Sigmoid colon (tissue), 7 donors: Measurements from ENCODE around the gene CD83. TPM values are rescaled to one million over a fixed set of nuclear protein-coding genes. Genes with fewer than 3 reads are reported as not detected.

Experiments used
- DNase-seq: peaks from one replicate; pipeline ENCODE4 v3.0.0-alpha.2; 2019
- H3K27ac ChIP-seq, 4 donors: fragments of 200-600 bp; sonication (generic); one replicate each; pipeline ENCODE4 v1.5.1; 2016 to 2019; ENCODE audit warnings: mild to moderate bottlenecking in 1 of 4
- H3K27me3 ChIP-seq, 3 donors: fragments of 200-600 bp; sonication (generic); one replicate each; pipeline ENCODE4 v1.5.1; 2019; ENCODE audit warnings: mild to moderate bottlenecking in 1 of 3
- H3K36me3 ChIP-seq, 4 donors: fragments of 200-600 bp; sonication (generic); one replicate each; pipeline ENCODE4 v1.5.1; 2016 to 2019
- H3K4me1 ChIP-seq, 4 donors: fragments of 200-600 bp; sonication (generic); one replicate each; pipeline ENCODE4 v1.5.1; 2017 to 2019
- H3K4me3 ChIP-seq, 4 donors: fragments of 200-600 bp; sonication (generic); one replicate each; pipeline ENCODE4 v1.5.1; 2017 to 2019; ENCODE audit warnings: mild to moderate bottlenecking in 2 of 4, moderate library complexity in 1 of 4
- H3K9me3 ChIP-seq, 4 donors: fragments of 200-600 bp in 3 of 4; sonication (generic) in 3 of 4; one replicate each; pipeline versions ENCODE4 v1.5.1 to v1.6.1; 2013 to 2019
- CTCF ChIP-seq, 4 experiments: fragments of 450-650 bp in 3 of 4; fragments of 200-600 bp in 1 of 4; IDR thresholded peaks; one replicate each; pipeline ENCODE4 v1.5.1; 2016 to 2019; ENCODE audit warnings: antibody characterized with exemption in 4 of 4, mild to moderate bottlenecking in 3 of 4, moderate library complexity in 2 of 4
- EP300 ChIP-seq, 4 donors: sonication (generic); formaldehyde crosslinking; IDR thresholded peaks; one replicate each; pipeline ENCODE4 v1.6.1; 2017; ENCODE audit warnings: antibody characterized with exemption in 4 of 4
- POLR2A ChIP-seq, 2 donors: fragments of 450-650 bp; IDR thresholded peaks; one replicate each; pipeline ENCODE4 v1.6.1; 2016; ENCODE audit warnings: antibody characterized with exemption in 2 of 2, mild to moderate bottlenecking in 2 of 2, moderate library complexity in 2 of 2
- POLR2AphosphoS5 ChIP-seq, 4 donors: sonication (generic); formaldehyde crosslinking; IDR thresholded peaks; one replicate each; pipeline ENCODE4 v1.6.1; 2017; ENCODE audit warnings: antibody characterized with exemption in 4 of 4
- WGBS, 2 donors: extraction: QIAGEN DNeasy Blood & Tissue Kit; methylation state at CpG; one replicate each; pipeline ENCODE4 v1.1.7; 2013; 5-methylcytosine and 5-hydroxymethylcytosine counted together
- intact Hi-C: fragments of 100-400 bp; cut with DNase I; formaldehyde crosslinking; loops from one replicate; pipeline ENCODE4 v1.15.1; 2023
- polyA plus RNA-seq, 3 donors: library from polyadenylated mRNA; stranded (reverse); fragments of 200-250 nt; gene quantifications; one replicate each; pipeline ENCODE4 v1.2.3, GENCODE V29; 2013
- total RNA-seq, 4 donors: library from RNA; depleted of rRNA; stranded (reverse); fragments of >200 nt; gene quantifications; one replicate each; pipeline ENCODE4 v1.1.0, GENCODE V29; 2016
- donor health status: healthy with polysubstance abuse.
- donor health status: Bipolar disorder and iron deficiency.
- donor health status: healthy.

Gene CD83
- total and polyA plus RNA-seq, 7 donors: 0.60 to 16.0 (median 1.6) TPM

GRCh38 chr6:14170128-14170527 lies 52.6 kb downstream of the CD83 start:
- Histone ChIP-seq H3K27ac (no peak overlapping the region), H3K27me3 (no peaks in the 10 kb centered on the region), H3K4me1 (no peaks in the 10 kb centered on the region), H3K4me3 (no peak overlapping the region), H3K9me3 (peaks cover 0 to 12% (median 4%) of the 10 kb centered on the region in 4 donors), H3K36me3 (no peaks in the 10 kb centered on the region)
- WGBS, 2 donors: 89 to 90% methylated on average over 3 of the region's 3 CpGs
- intact Hi-C loops: no loop called here
- TF ChIP-seq CTCF (IDR thresholded peaks at IDR 0.05) (no peak), POLR2A (IDR thresholded peaks at IDR 0.05) (no peak), POLR2AphosphoS5 (IDR thresholded peaks at IDR 0.05) (no peak), EP300 (IDR thresholded peaks at IDR 0.05) (no peak)
- DNase-seq: no peak

- Histone ChIP-seq H3K9me3 (peaks cover 0 to 12% (median 4%) of the 10 kb centered on the region in 4 donors), H3K27me3 (no peaks in the 10 kb centered on the region), H3K4me3 (no peak overlapping the region), H3K36me3 (no peaks in the 10 kb centered on the region), H3K27ac (no peak overlapping the region), H3K4me1 (no peaks in the 10 kb centered on the region)
- DNase-seq: no peak
- 87 to 96% methylated on average over 1 of the region's 1 CpG for WGBS, 2 donors
- TF ChIP-seq EP300 (IDR thresholded peaks at IDR 0.05) (no peak), POLR2A (IDR thresholded peaks at IDR 0.05) (no peak), CTCF (IDR thresholded peaks at IDR 0.05) (no peak), POLR2AphosphoS5 (IDR thresholded peaks at IDR 0.05) (no peak)
- intact Hi-C loops: no loop called here
These were observed 55.0 kb downstream of the CD83 start for GRCh38 chr6:14172562-14172961.

GRCh38 chr6:14174226-14174625 lies 56.7 kb downstream of the CD83 start:
- no peak for DNase-seq
- H3K4me1 ChIP-seq: no peaks in the 10 kb centered on the region
- no peak for TF ChIP-seq POLR2AphosphoS5 (IDR thresholded peaks at IDR 0.05)
- no peak for TF ChIP-seq EP300 (IDR thresholded peaks at IDR 0.05)
- TF ChIP-seq CTCF (IDR thresholded peaks at IDR 0.05): no peak
- no peak for TF ChIP-seq POLR2A (IDR thresholded peaks at IDR 0.05)
- H3K36me3 ChIP-seq: no peaks in the 10 kb centered on the region
- 67 to 87% methylated on average over 3 of the region's 3 CpGs for WGBS, 2 donors
- H3K27ac ChIP-seq: no peak overlapping the region
- no peak overlapping the region for H3K4me3 ChIP-seq
- intact Hi-C loops: no loop called here
- H3K27me3 ChIP-seq: no peaks in the 10 kb centered on the region
- H3K9me3 ChIP-seq: peaks cover 0 to 9% (median 4%) of the 10 kb centered on the region in 4 donors

GRCh38 chr6:14174996-14175395 lies 57.4 kb downstream of the CD83 start:
- 82 to 94% methylated on average over 4 of the region's 4 CpGs for WGBS, 2 donors

More at GRCh38 chr6:14174996-14175395, 57.4 kb downstream of the CD83 start:
- Histone ChIP-seq H3K4me3 (no peak overlapping the region), H3K4me1 (no peaks in the 10 kb centered on the region), H3K27ac (no peak overlapping the region), H3K36me3 (no peaks in the 10 kb centered on the region), H3K27me3 (no peaks in the 10 kb centered on the region), H3K9me3 (peaks cover 0 to 3% (median 1%) of the 10 kb centered on the region in 4 donors)
- TF ChIP-seq EP300 (IDR thresholded peaks at IDR 0.05) (no peak), POLR2AphosphoS5 (IDR thresholded peaks at IDR 0.05) (no peak), CTCF (IDR thresholded peaks at IDR 0.05) (no peak), POLR2A (IDR thresholded peaks at IDR 0.05) (no peak)
- intact Hi-C loops: no loop called here
- DNase-seq: no peak
